ENCODE measurements around the gene CALML5. TPM values are rescaled to one million over a fixed set of nuclear protein-coding genes. Genes with fewer than 3 reads are reported as not detected.

The CALML5 gene
- total RNA-seq, 1 experiment from 2014 or later, result not detected

- Histone ChIP-seq H3K4me1 (ENCODE audit: control insufficient read depth, insufficient read depth, low read length) (no peaks in the 10 kb centered on the region), H3K9me3 (ENCODE audit: control insufficient read depth, insufficient read depth, low read depth, low read length) (no peaks in the 10 kb centered on the region), H3K36me3 (ENCODE audit: control insufficient read depth, insufficient read depth, low read length) (no peaks in the 10 kb centered on the region), H3K27ac (ENCODE audit: low read length) (no peak overlapping the region), H3K27me3 (ENCODE audit: control insufficient read depth, insufficient read depth, low read length) (no peaks in the 10 kb centered on the region), H3K4me3 (ENCODE audit: low read depth in 2 of 2, low read length in 2 of 2) (no peak overlapping the region)
- intact Hi-C loops (cut with micrococcal nuclease; ENCODE audit: unreplicated experiment) (no loop called here), in situ Hi-C loops (cut with HindIII; ENCODE audit: low pct_unique_long_range_greater_than_20kb, low sequenced_read_pairs) (no loop called here)
- CTCF ChIA-PET, result no interaction called here
- POLR2A ChIA-PET, result no interaction called here
- ATAC-seq (no peak), DNase-seq (ENCODE audit: low read depth, low spot score) (no peak)
- BruUV-seq (replicated peaks), result no TSS peak
- no peak for TF ChIP-seq CTCF (IDR thresholded peaks at IDR 0.05)
- TF ChIP-seq REST (IDR thresholded peaks at IDR 0.05; ENCODE audit: insufficient read depth in 1 of 2, low read depth in 2 of 2, low read length in 1 of 2), result no peak
- TF ChIP-seq TCF7L2 (IDR thresholded peaks at IDR 0.05; ENCODE audit: low read depth, low read length), result no peak
- no peak for TF ChIP-seq SIN3A (IDR thresholded peaks at IDR 0.05; ENCODE audit: borderline replicate concordance, insufficient read depth, low read depth, low read length)
- TF ChIP-seq POLR2AphosphoS5 (IDR thresholded peaks at IDR 0.05; ENCODE audit: low read depth, low read length), result no peak
These were observed 23.7 kb upstream of the CALML5 start for GRCh38 chr10:5522913-5523560.

- ChIA-PET POLR2A (no interaction called here), CTCF (no interaction called here)
- TF ChIP-seq TCF7L2 (IDR thresholded peaks at IDR 0.05; ENCODE audit: low read depth, low read length), result no peak
- no peak for TF ChIP-seq REST (IDR thresholded peaks at IDR 0.05; ENCODE audit: insufficient read depth in 1 of 2, low read depth in 2 of 2, low read length in 1 of 2)
- TF ChIP-seq SIN3A (IDR thresholded peaks at IDR 0.05; ENCODE audit: borderline replicate concordance, insufficient read depth, low read depth, low read length), result no peak
- no peak for TF ChIP-seq CTCF (IDR thresholded peaks at IDR 0.05)
- TF ChIP-seq POLR2AphosphoS5 (IDR thresholded peaks at IDR 0.05; ENCODE audit: low read depth, low read length), result no peak
- Histone ChIP-seq H3K4me1 (ENCODE audit: control insufficient read depth, insufficient read depth, low read length) (no peaks in the 10 kb centered on the region), H3K9me3 (ENCODE audit: control insufficient read depth, insufficient read depth, low read depth, low read length) (no peaks in the 10 kb centered on the region), H3K36me3 (ENCODE audit: control insufficient read depth, insufficient read depth, low read length) (no peaks in the 10 kb centered on the region), H3K27me3 (ENCODE audit: control insufficient read depth, insufficient read depth, low read length) (no peaks in the 10 kb centered on the region), H3K4me3 (ENCODE audit: low read depth in 2 of 2, low read length in 2 of 2) (no peak overlapping the region), H3K27ac (ENCODE audit: low read length) (no peak overlapping the region)
- ATAC-seq (no peak), DNase-seq (ENCODE audit: low read depth, low spot score) (no peak)
- intact Hi-C loops (cut with micrococcal nuclease; ENCODE audit: unreplicated experiment) (no loop called here), in situ Hi-C loops (cut with HindIII; ENCODE audit: low pct_unique_long_range_greater_than_20kb, low sequenced_read_pairs) (no loop called here)
- BruUV-seq (replicated peaks), result no TSS peak
These were observed 19.7 kb upstream of the CALML5 start for GRCh38 chr10:5519054-5519453.
